ENCODE results near the gene NUP210L.

DNA sequence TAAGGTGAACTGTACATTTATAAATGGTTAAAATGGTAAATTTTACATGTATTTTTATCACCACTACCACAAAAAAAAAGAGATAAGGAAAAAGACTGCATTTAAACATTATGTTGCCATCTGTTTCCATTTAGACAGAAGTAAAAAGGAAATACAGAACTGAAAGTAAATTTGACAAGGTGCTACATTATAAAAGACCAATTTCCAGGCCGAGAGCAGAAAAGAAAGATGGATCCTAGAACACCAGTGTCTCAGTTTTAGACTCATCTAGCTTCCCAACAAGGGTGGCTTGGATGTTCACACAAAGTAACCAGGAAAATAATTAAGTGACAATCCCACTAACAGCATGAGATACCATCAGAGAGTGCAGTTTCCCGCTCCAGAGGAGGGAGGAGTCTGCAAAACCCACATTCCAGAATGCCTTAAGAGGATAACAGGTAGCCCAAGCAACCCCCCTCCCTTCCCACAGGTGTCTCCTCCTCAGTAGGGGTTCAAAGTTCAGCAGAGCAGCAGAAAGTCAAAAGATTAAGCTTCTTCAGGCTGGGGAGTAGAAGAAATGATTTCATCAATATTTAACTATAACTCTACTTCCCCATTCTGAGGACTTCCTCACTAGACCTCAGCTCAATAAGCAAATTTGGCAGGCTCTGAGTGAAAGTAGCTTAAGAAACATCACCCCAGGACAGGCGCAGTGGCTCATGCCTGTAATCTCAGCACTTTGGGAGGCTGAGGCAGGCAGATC lies 25.2 kb upstream of the NUP210L start:
- TF ChIP-seq POLR2AphosphoS5 (IDR thresholded peaks at IDR 0.05; ENCODE audit: low read depth, low read length) (no peak), SP1 (IDR thresholded peaks at IDR 0.05; ENCODE audit: low read depth) (no peak), CBX3 (IDR thresholded peaks at IDR 0.05; ENCODE audit: low read depth) (no peak), ATF3 (IDR thresholded peaks at IDR 0.05) (no peak), EZH2 (IDR thresholded peaks at IDR 0.05) (no peak), ZNF274 (IDR thresholded peaks at IDR 0.05; ENCODE audit: low read depth, low read length) (no peak), YY1 (IDR thresholded peaks at IDR 0.05; ENCODE audit: extremely low read depth, insufficient replicate concordance, low read depth, low read length) (no peak), POLR2A (IDR thresholded peaks at IDR 0.05; ENCODE audit: borderline replicate concordance, extremely low read depth, insufficient read depth, insufficient read length) (no peak), JUND (IDR thresholded peaks at IDR 0.05) (no peak), ZFX (IDR thresholded peaks at IDR 0.05) (no peak)
- TF ChIP-seq, protein P1, sequence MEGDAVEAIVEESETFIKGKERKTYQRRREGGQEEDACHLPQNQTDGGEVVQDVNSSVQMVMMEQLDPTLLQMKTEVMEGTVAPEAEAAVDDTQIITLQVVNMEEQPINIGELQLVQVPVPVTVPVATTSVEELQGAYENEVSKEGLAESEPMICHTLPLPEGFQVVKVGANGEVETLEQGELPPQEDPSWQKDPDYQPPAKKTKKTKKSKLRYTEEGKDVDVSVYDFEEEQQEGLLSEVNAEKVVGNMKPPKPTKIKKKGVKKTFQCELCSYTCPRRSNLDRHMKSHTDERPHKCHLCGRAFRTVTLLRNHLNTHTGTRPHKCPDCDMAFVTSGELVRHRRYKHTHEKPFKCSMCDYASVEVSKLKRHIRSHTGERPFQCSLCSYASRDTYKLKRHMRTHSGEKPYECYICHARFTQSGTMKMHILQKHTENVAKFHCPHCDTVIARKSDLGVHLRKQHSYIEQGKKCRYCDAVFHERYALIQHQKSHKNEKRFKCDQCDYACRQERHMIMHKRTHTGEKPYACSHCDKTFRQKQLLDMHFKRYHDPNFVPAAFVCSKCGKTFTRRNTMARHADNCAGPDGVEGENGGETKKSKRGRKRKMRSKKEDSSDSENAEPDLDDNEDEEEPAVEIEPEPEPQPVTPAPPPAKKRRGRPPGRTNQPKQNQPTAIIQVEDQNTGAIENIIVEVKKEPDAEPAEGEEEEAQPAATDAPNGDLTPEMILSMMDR (IDR thresholded peaks at IDR 0.05 in 2 of 3, conservative IDR thresholded peaks at IDR 0.05 in 1 of 3; ENCODE audit: borderline replicate concordance in 1 of 3, insufficient read depth in 1 of 3, low read depth in 2 of 3, low read length in 2 of 3): no peak
- TF ChIP-seq, protein P2, sequence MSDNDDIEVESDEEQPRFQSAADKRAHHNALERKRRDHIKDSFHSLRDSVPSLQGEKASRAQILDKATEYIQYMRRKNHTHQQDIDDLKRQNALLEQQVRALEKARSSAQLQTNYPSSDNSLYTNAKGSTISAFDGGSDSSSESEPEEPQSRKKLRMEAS (IDR thresholded peaks at IDR 0.05): no peak
